H9 (cell line): Measurements from ENCODE around the gene MGAT4D. TPM values are rescaled to one million over a fixed set of nuclear protein-coding genes. Genes with fewer than 3 reads are reported as not detected.

Source experiments
- DNase-seq: peaks from one replicate; pipeline ENCODE4 v3.0.0-alpha.2; 2017
- H2AFZ ChIP-seq: one replicate; pipeline ENCODE4 v1.6.1; 2013; ENCODE audit warnings: mild to moderate bottlenecking, low read length, control low read depth, moderate library complexity
- H2AK5ac ChIP-seq: 2 replicates; pipeline ENCODE4 v1.6.1; 2013; ENCODE audit warnings: low read length, control low read depth, mixed read lengths; ENCODE audit not compliant: insufficient read length
- H2BK120ac ChIP-seq: one replicate; pipeline ENCODE4 v1.6.1; 2013; ENCODE audit warnings: low read depth, mild to moderate bottlenecking, low read length, control low read depth, inconsistent platforms; ENCODE audit not compliant: poor library complexity, severe bottlenecking
- H2BK12ac ChIP-seq: 2 replicates; pipeline ENCODE4 v1.6.1; 2013; ENCODE audit warnings: low read length, control low read depth, mixed read lengths, low read depth; ENCODE audit not compliant: insufficient read length
- H2BK15ac ChIP-seq: 2 replicates; pipeline ENCODE4 v1.6.1; 2013; ENCODE audit warnings: low read depth, low read length, control low read depth
- H2BK20ac ChIP-seq: one replicate; pipeline ENCODE4 v1.6.1; 2013; ENCODE audit warnings: low read depth, mild to moderate bottlenecking, low read length, control low read depth, inconsistent platforms; ENCODE audit not compliant: poor library complexity, severe bottlenecking
- H2BK5ac ChIP-seq: 2 replicates; pipeline ENCODE4 v1.6.1; 2013; ENCODE audit warnings: low read length, control low read depth, mixed read lengths; ENCODE audit not compliant: insufficient read length
- H3K14ac ChIP-seq: 2 replicates; pipeline ENCODE4 v1.6.1; 2013; ENCODE audit warnings: low read length, control low read depth; ENCODE audit not compliant: insufficient read depth
- H3K18ac ChIP-seq: 2 replicates; pipeline ENCODE4 v1.6.1; 2013; ENCODE audit warnings: low read depth, mild to moderate bottlenecking, mixed read lengths, low read length, control low read depth; ENCODE audit not compliant: insufficient read length
- H3K23ac ChIP-seq: 2 replicates; pipeline ENCODE4 v1.6.1; 2013; ENCODE audit warnings: low read length, control low read depth, mixed read lengths, low read depth; ENCODE audit not compliant: insufficient read length
- H3K23me2 ChIP-seq: 2 replicates; pipeline ENCODE4 v1.6.1; 2013; ENCODE audit warnings: low read depth, mild to moderate bottlenecking, mixed read lengths, low read length, control low read depth; ENCODE audit not compliant: insufficient read length, poor library complexity, severe bottlenecking
- H3K27ac ChIP-seq: 2 replicates; pipeline ENCODE4 v1.5.1; 2013; ENCODE audit warnings: low read length, control low read depth, mixed read lengths, low read depth; ENCODE audit not compliant: insufficient read length
- H3K27me3 ChIP-seq: 2 replicates; pipeline ENCODE4 v1.6.1; 2013; ENCODE audit warnings: low read length, control low read depth, inconsistent platforms; ENCODE audit not compliant: insufficient read depth
- H3K4ac ChIP-seq: 2 replicates; pipeline ENCODE4 v1.6.1; 2013; ENCODE audit warnings: low read depth, mild to moderate bottlenecking, control low read depth, inconsistent platforms, low read length, moderate library complexity
- H3K4me1 ChIP-seq: 2 replicates; pipeline ENCODE4 v1.6.1; 2013; ENCODE audit warnings: low read length, control low read depth, inconsistent platforms; ENCODE audit not compliant: insufficient read depth
- H3K4me2 ChIP-seq: 2 replicates; pipeline ENCODE4 v1.6.1; 2013; ENCODE audit warnings: low read length, control low read depth, mixed read lengths; ENCODE audit not compliant: insufficient read length, insufficient read depth
- H3K56ac ChIP-seq: 2 replicates; pipeline ENCODE4 v1.6.1; 2013; ENCODE audit warnings: low read depth, mild to moderate bottlenecking, mixed read lengths, low read length, control low read depth; ENCODE audit not compliant: insufficient read length
- H3K79me1 ChIP-seq: 2 replicates; pipeline ENCODE4 v1.6.1; 2013; ENCODE audit warnings: low read depth, mild to moderate bottlenecking, moderate library complexity, low read length, control low read depth, inconsistent platforms; ENCODE audit not compliant: insufficient read depth, poor library complexity, severe bottlenecking
- H3K79me2 ChIP-seq: 2 replicates; pipeline ENCODE4 v1.6.1; 2013; ENCODE audit warnings: low read length, control low read depth, inconsistent platforms; ENCODE audit not compliant: insufficient read depth
- H3K9ac ChIP-seq: 2 replicates; pipeline ENCODE4 v1.6.1; 2013; ENCODE audit warnings: low read length, control low read depth, mixed read lengths; ENCODE audit not compliant: insufficient read length; ENCODE audit errors: extremely low read depth
- H3K9me3 ChIP-seq: one replicate; pipeline ENCODE4 v1.6.1; 2013; ENCODE audit warnings: low read depth, low read length, inconsistent platforms; ENCODE audit not compliant: control insufficient read depth
- H3T11ph ChIP-seq: one replicate; pipeline ENCODE4 v1.6.1; 2013; ENCODE audit warnings: mild to moderate bottlenecking, low read length, control low read depth, inconsistent platforms
- H4K20me1 ChIP-seq: one replicate; pipeline ENCODE4 v1.6.1; 2013; ENCODE audit not compliant: control insufficient read depth, insufficient read length, insufficient read depth
- H4K5ac ChIP-seq: 2 replicates; pipeline ENCODE4 v1.6.1; 2013; ENCODE audit warnings: low read depth, mild to moderate bottlenecking, mixed read lengths, low read length, control low read depth; ENCODE audit not compliant: insufficient read length
- H4K8ac ChIP-seq: replicated peaks from 2 replicates; pipeline ENCODE4 v1.6.1; 2013; ENCODE audit warnings: low read length, control low read depth, mixed read lengths, low read depth; ENCODE audit not compliant: insufficient read length
- H4K91ac ChIP-seq: 2 replicates; pipeline ENCODE4 v1.6.1; 2013; ENCODE audit warnings: low read depth, mild to moderate bottlenecking, moderate library complexity, mixed read lengths, low read length, control low read depth; ENCODE audit not compliant: insufficient read length
- H3K27ac Mint-ChIP-seq, 3 experiments: 2 replicates in 2 of 3; 3 replicates in 1 of 3; pipeline ENCODE4 v1.8.0; 2020 to 2021; ENCODE audit warnings: mixed read lengths in 3 of 3, mild to moderate bottlenecking in 1 of 3, moderate library complexity in 1 of 3
- H3K27me3 Mint-ChIP-seq: 2 replicates; pipeline ENCODE4 v1.8.0; 2021; ENCODE audit warnings: low read depth, mild to moderate bottlenecking, moderate library complexity, mixed read lengths
- H3K36me3 Mint-ChIP-seq, 3 experiments: 2 replicates in 2 of 3; 3 replicates in 1 of 3; pipeline ENCODE4 v1.8.0; 2020 to 2021; ENCODE audit warnings: low read depth in 3 of 3, mixed read lengths in 3 of 3; ENCODE audit not compliant: insufficient read depth in 1 of 3
- H3K4me1 Mint-ChIP-seq, 2 experiments: 2 replicates each; pipeline ENCODE4 v1.8.0; 2020; ENCODE audit warnings: mixed read lengths in 2 of 2
- H3K4me3 Mint-ChIP-seq, 2 experiments: 2 replicates in 1 of 2; 3 replicates in 1 of 2; pipeline ENCODE4 v1.8.0; 2020 to 2021; ENCODE audit warnings: mild to moderate bottlenecking in 2 of 2, mixed read lengths in 2 of 2, moderate library complexity in 1 of 2
- H3K9me3 Mint-ChIP-seq, 2 experiments: 2 replicates in 1 of 2; 3 replicates in 1 of 2; pipeline ENCODE4 v1.8.0; 2020; ENCODE audit warnings: mild to moderate bottlenecking in 2 of 2, mixed read lengths in 2 of 2, moderate library complexity in 1 of 2
- CTCF ChIP-seq: fragments of 200-600 bp; sonication (generic); conservative IDR thresholded peaks from 3 replicates; pipeline ENCODE4 v1.8.0; 2021; ENCODE audit warnings: antibody characterized with exemption, mild to moderate bottlenecking
- WGBS: extraction: QIAGEN DNeasy Blood & Tissue Kit; methylation state at CpG from one replicate; pipeline ENCODE4 v1.1.7; 2013; ENCODE audit warnings: missing lambda C conversion rate, low lambda C conversion rate, mixed read lengths; ENCODE audit not compliant: insufficient read length; ENCODE audit errors: extremely low coverage; 5-methylcytosine and 5-hydroxymethylcytosine counted together
- total RNA-seq: library from RNA; stranded (reverse); gene quantifications from 2 replicates; pipeline ENCODE4 v1.2.1, GENCODE V29; 2021

Gene MGAT4D
- total RNA-seq, 1 experiment from 2014 or later, result not detected

DNA sequence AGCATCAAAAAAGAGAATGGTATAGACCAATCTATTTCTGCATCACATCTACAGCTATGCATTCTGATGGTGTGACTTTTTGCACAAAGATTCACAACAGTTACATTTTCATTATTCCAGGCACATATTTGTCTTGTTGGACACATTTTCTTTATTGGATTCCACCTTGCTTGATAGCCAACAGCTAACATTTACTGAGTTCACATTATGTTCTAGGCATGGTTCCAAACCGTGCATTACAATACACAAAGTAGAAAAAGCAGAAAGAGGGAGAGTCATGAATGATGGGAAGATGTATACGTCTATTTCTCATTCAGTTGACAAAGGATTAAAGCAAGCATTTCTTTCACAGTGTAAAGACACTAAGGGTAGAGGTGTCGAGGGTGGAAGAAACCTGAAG, 47.7 kb downstream of the MGAT4D start:
- Mint-ChIP-seq H3K36me3 (no peaks in the 10 kb centered on the region), H3K4me1 (0 out of 4 replicates have a peak, but pooled peaks cover 0 to 3% of the 10 kb centered on the region in 2 experiments), H3K4me3 (no peak overlapping the region), H3K27ac (no peak overlapping the region), H3K27me3 (peaks cover 9% of the 10 kb centered on the region), H3K9me3 (no peaks in the 10 kb centered on the region)
- Histone ChIP-seq H3K9me3 (no peaks in the 10 kb centered on the region), H3K4me1 (no peaks in the 10 kb centered on the region), H3K79me1 (no peaks in the 10 kb centered on the region), H2AK5ac (no peak overlapping the region), H3K27me3 (no peaks in the 10 kb centered on the region), H3K18ac (no peak overlapping the region), H4K8ac (no peak overlapping the region), H4K91ac (no peak overlapping the region), H2AFZ (no peak overlapping the region), H3K23me2 (no peaks in the 10 kb centered on the region), H3K27ac (no peak overlapping the region), H3K9ac (no peak overlapping the region), H3K4ac (no peak overlapping the region), H3K14ac (no peak overlapping the region), H3K79me2 (no peaks in the 10 kb centered on the region), H2BK15ac (no peak overlapping the region), H4K5ac (no peak overlapping the region), H3T11ph (no peak overlapping the region), H3K4me2 (no peak overlapping the region), H4K20me1 (no peaks in the 10 kb centered on the region), H2BK12ac (no peak overlapping the region), H2BK5ac (no peak overlapping the region), H3K56ac (no peak overlapping the region), H2BK120ac (no peak overlapping the region), H2BK20ac (no peak overlapping the region), H3K23ac (no peak overlapping the region)
- WGBS, result no CpG with 5 or more reads among the region's 3 CpGs
- DNase-seq, result no peak
- TF ChIP-seq CTCF, result no peak
